Measurements from ENCODE around the gene NRXN2. TPM values are rescaled to one million over a fixed set of nuclear protein-coding genes. Genes with fewer than 3 reads are reported as not detected.

Gene NRXN2
- total and polyA plus RNA-seq, 10 of the 15 experiments (the other 5 are each of a cell fraction or from before 2014, with no cell fraction given): 0.03 to 1.4 (median 0.23) TPM

GRCh38 chr11:64763526-64764039, 40.6 kb upstream of the NRXN2 start:
- ATAC-seq (peak; percentile 3), FAIRE-seq (no peak), DNase-seq (ENCODE audit: low read depth, low spot score) (no peak)
- H3K4me2 ChIP-seq (ENCODE audit: control insufficient read depth, insufficient read depth): no peak overlapping the region
- intact Hi-C loops (cut with micrococcal nuclease; ENCODE audit: unreplicated experiment): no loop called here
- H3K27ac ChIP-seq (ENCODE audit: control insufficient read depth, insufficient read depth): no peak overlapping the region
- H3K79me2 ChIP-seq (ENCODE audit: control insufficient read depth, insufficient read depth, low read length): peaks cover 3% of the 10 kb centered on the region
- POLR2A ChIA-PET: interaction anchor here (0.7 to 1.6 kb wide), 6 partner anchors 9 to 22 kb away, joined by 3 to 6 read pairs (median 3); partner anchors contain the start of gene SF1
- no peak overlapping the region for H2AFZ ChIP-seq (ENCODE audit: control insufficient read depth, low read depth, low read length)
- H3K9me3 ChIP-seq (replicated peaks; ENCODE audit: control insufficient read depth, insufficient read depth, low read length): no peaks in the 10 kb centered on the region
- H3K4me3 ChIP-seq: no peak overlapping the region
- WGBS (ENCODE audit: insufficient coverage, insufficient replicate concordance, low lambda C conversion rate, missing lambda C conversion rate): 73% methylated on average over 6 of the region's 6 CpGs
- TF ChIP-seq SREBF2 (IDR thresholded peaks at IDR 0.05; ENCODE audit: low read length) (no peak), POLR2AphosphoS5 (IDR thresholded peaks at IDR 0.05; ENCODE audit: low read length) (peak; percentile 8), NR2F1 (conservative IDR thresholded peaks at IDR 0.05) (peak; percentile 32; the same call in 1 of the 2 replicates), E2F8 (IDR thresholded peaks at IDR 0.05; ENCODE audit: low read depth, partially characterized antibody) (no peak), ATF3 (IDR thresholded peaks at IDR 0.05; ENCODE audit: borderline replicate concordance, extremely low read depth, low read depth, low read length) (no peak), WRNIP1 (IDR thresholded peaks at IDR 0.05; ENCODE audit: borderline replicate concordance, low read depth, low read length) (no peak), POLR2A (IDR thresholded peaks at IDR 0.05; ENCODE audit: low read depth, low read length) (peak; percentile 39; the same call in 1 of the 2 replicates), PML (IDR thresholded peaks at IDR 0.05; ENCODE audit: low read length) (peak; percentile 30; the same call in 1 of the 2 replicates), TCF7 (IDR thresholded peaks at IDR 0.05; ENCODE audit: borderline replicate concordance) (no peak)
- TF ChIP-seq, protein P1, sequence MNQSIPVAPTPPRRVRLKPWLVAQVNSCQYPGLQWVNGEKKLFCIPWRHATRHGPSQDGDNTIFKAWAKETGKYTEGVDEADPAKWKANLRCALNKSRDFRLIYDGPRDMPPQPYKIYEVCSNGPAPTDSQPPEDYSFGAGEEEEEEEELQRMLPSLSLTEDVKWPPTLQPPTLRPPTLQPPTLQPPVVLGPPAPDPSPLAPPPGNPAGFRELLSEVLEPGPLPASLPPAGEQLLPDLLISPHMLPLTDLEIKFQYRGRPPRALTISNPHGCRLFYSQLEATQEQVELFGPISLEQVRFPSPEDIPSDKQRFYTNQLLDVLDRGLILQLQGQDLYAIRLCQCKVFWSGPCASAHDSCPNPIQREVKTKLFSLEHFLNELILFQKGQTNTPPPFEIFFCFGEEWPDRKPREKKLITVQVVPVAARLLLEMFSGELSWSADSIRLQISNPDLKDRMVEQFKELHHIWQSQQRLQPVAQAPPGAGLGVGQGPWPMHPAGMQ (IDR thresholded peaks at IDR 0.05; ENCODE audit: borderline replicate concordance): no peak
- H3K9ac ChIP-seq (ENCODE audit: control insufficient read depth, insufficient read depth, low read length): no peak overlapping the region
- in situ Hi-C loops (cut with MboI): no loop called here
- RAD21 ChIA-PET (ENCODE audit: unreplicated experiment): interaction anchor here (1.0 to 1.4 kb wide), 3 partner anchors 9 to 75 kb away, joined by 3 to 5 read pairs (median 4); partner anchors contain the start of gene RASGRP2
- peaks cover 30 to 32% of the 10 kb centered on the region in 2 experiments for H3K36me3 ChIP-seq (ENCODE audit: control insufficient read depth in 2 of 2, insufficient read depth in 2 of 2, low read length in 1 of 2)
- peaks cover 19% of the 10 kb centered on the region for H4K20me1 ChIP-seq (ENCODE audit: control insufficient read depth, insufficient read depth)
- CTCF ChIA-PET: interaction anchor here (0.9 to 2.5 kb wide), 8 partner anchors 8 to 446 kb away, joined by 3 to 16 read pairs (median 4); partner anchors contain the start of genes PRDX5, RASGRP2, SF1 and TRMT112
- no peaks in the 10 kb centered on the region for H3K27me3 ChIP-seq (replicated peaks in 1 of 2; ENCODE audit: control insufficient read depth in 2 of 2, insufficient read depth in 2 of 2, low read length in 1 of 2)
- H3K4me1 ChIP-seq (ENCODE audit: control insufficient read depth, insufficient read depth, low read length): peaks cover 17% of the 10 kb centered on the region
- no TSS peak for BruUV-seq (replicated peaks)
- SMC1A ChIA-PET (ENCODE audit: uncharacterized antibody, unreplicated experiment): interaction anchor here (1.0 to 2.9 kb wide), 6 partner anchors 8 to 75 kb away, joined by 3 to 18 read pairs (median 4); partner anchors contain the start of gene RASGRP2
